ENCODE data around the gene DGKI.

- TF ChIP-seq CTCF (IDR thresholded peaks at IDR 0.05) (no peak), POLR2A (IDR thresholded peaks at IDR 0.05) (no peak)
Observed at GRCh38 chr7:137867289-137867688, 20.5 kb upstream of the DGKI start.

Measured in thyroid gland (tissue), 4 donors.